Activated CD4-positive, CD25-positive, alpha-beta regulatory T cell treated with anti-CD3 and anti-CD28 coated beads, Interleukin-2, amount 50 U/mL, for 16 hours (primary cell): ENCODE measurements around the gene LRMDA.

ENCODE experiments used
- DNase-seq: peaks from one replicate; pipeline ENCODE4 v3.0.0-alpha.2; 2020; ENCODE audit warnings: low read depth, low spot score

The LRMDA gene

DNA sequence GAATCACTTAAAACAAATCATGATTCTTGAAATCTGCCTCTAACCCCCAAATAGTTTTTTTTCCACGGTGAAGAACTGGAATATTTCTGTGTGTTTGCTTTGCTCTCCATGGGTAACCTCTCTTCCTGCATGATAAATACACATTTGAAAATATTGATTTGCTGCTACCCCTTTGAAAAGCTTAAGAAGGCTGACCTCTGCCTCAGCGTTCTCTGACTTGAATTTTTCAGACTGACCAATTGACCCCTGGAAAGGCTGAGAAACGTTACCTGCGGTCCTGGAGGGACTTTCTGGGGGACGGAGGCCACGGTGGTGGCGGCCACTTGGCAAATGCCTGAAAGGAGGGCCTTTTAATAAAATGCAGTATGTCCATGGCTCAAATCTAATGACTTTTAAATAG is 520.2 kb downstream of the LRMDA start:
- no peak for DNase-seq

DNA sequence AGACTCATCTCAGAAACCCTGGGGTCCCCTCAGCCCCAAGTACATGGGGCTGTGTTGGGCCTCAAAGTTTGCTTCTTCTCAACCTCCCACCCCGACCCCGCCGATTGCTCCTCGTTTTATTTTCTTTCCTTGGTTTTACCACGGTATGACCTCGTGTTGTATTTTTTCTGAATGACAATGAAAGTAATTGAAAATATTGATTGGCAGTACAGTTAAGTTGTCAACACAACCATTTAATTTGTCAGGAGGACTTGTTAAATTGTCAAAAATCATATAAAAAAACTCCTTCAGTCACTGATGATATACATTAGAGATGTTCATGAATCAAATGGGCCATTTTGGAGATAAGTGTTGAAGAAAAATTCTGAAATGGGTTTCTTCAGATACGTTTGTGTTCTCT is 520.7 kb downstream of the LRMDA start:
- DNase-seq = no peak

DNA sequence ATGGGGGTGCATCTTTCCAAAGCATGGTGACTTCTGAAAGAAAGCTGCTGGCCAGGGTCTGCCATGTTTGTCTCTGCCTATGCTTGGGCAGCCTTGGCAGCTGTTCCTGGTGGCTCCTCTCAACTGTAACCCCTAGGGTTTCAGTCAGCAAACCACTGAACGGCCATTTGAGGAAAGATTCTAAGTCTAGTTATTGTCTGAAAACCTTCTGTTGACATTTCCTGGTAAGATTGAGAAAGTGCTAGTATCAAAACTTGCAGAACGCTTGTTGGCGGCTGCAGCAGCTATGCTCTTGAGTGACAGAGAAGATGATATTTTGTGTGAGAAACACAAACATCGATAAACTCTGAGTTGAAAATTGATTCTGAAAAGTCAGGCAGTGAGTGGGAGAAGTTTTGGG is 523.1 kb downstream of the LRMDA start:
- DNase-seq = no peak

DNA sequence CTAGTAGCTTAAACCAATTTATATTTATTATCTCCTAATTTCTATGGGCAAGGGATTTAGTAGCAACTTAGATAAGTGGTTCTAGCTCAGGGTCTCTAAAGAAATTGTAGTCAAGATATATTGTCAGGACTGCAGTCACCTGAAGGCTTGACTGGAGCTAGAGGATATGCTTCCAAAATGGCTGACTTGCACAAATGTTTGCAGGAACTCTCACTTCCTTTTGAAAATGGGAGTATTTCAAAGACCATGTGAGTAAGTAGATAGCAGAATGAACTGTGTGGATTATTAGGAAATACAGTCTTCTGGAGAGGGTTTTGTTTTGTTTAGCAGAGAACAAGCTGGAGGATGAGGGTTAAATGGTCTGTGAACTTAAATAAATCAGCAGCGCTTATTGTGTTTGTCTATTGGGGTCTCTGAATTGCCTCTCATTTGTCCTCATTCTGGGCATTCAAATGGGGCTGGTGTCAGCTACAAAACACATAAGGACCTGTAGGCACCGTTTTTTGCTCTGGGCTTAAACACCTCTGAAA is 524.6 kb downstream of the LRMDA start:
- DNase-seq = no peak

DNA sequence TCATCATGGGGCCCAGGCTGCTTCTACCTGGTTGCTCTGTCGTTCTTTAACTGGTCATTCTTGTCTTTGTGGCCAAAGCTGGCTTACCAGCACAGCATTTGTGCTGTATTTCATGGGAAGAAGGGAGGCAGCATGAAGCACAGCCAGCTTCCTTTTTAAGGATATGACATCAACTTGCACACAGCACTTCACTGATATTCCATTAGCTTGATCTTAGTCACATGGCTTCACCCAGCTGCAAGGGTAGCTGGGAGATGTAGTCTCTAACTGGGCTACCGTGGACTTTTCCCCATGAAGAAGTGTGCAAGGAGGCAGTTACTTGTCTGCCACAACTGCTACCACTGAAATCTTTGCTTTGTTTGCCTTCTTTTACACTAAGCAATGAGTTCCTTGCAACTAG is 525.2 kb downstream of the LRMDA start:
- DNase-seq = no peak

DNA sequence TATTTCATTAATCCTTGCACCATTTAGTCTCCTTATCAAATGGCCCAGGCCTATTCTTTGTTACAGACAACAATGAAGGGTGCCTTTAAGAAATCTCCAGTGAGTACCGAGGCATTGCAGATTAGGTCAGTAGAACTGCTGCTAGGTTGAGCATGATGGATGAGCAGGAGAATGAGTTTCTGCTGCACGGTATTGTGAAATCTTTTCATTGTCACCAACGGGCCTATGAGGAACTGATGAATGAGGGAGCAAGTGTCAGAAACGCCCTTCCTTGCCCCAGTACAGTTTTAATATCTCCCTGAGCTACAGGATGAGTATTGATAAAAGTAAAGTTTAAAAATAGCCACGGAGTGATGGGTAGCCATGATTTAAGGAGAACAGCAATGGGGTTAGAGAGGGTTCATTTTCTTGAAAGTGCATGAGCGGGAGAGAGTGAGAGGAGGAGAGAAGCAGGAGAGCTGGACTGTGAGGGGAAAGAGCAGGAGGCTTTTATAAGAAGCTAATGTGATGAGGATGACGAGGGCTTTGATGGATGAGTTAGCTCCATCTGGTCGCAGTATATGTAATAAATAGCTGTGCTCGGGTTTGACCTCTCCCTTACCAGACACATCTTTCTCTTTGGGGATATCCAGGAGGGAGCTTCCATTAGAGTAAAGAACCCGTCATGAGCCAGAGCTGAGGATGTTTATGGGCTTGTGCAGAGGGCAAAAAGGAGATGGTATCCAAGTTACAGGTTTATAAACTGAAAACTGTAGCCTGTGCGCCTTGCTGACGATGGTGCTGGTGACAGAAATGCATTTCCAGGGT is 526.1 kb downstream of the LRMDA start:
- DNase-seq = no peak

DNA sequence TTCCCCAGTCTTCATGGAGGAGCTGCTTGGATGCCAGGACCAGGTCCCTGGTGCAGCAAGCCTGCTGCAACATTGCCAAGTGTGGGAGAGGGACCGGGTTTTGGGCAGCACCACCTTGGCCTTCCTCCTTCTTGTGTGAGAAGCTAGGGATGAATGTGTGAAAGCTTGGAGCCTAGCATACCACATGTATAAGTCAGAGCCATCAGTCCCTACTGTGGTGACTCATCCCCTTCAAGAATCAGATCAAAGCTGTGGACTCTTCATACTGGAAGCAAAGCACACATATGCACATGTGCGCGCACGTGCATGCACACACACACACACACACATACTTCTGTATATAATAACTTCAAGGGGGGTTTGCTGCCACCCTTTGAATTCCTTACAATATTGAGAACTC is 527.8 kb downstream of the LRMDA start:
- DNase-seq = no peak

DNA sequence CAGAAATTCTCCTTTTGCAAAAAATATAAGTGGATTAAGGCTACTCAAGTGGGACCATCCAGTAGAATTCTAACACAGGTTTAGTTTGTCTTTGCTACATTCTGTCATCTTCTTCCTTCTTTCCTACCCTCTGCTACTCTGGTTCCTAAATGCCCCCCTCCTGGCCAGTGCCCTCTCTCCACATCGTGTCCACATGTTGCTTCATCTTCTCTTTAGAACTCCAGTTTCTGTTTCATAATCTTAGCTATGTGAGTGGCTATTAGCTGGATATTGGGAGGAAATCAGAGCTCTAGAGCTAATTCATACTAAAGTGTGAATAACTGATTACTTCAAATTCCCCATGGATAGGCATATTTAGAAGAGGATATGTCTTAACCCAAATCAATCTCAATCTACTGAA is 528.5 kb downstream of the LRMDA start:
- no peak for DNase-seq

DNA sequence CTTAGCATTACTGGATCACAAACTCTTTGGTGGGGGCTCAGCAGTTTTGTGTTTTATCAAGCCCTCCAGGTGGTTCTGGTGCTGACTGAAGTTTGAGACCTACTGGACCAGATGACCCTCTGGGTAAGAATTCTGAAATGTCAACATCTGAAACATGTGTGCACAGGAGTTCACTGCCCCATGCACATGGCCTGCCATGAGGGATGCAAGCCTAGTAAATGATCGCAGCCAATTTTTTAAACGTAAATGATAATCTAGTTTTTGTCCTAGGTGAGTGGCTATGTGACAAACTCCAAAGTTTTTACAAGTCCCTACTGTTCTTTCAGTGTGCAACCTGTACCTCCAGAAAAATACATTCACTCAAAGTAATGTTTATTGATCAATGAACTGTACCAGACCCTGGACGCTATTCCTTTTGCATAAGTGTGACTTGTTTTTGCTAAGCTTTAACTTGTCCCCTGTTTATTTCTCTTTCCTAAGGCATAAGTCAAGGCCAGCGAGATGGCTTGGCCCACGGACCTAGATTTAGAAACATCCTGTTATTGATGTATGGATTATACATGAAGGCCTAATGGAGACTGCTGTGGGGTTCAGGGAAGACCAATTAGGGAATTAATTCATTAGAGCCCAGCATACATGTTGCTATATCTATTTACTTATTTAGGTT is 531.1 kb downstream of the LRMDA start:
- no peak for DNase-seq

DNA sequence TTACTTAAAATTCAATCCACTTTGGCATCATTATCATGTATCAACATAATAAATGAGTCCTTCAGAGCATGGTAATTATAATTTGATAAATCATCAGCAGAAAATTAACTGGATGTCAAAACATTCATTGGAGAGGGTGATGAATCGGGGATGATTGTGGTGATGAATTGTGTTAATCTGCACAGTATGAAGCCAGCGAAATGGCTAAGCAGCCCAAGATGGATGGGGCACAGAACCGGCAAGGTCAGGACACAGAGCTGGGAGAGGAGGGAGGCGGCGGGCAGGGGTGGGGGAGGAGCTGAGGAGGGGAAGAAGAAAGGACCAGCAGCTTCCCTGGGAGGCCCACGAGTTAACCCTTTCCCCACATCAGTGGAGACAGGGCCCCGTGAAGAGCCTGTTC is 536.1 kb downstream of the LRMDA start:
- no peak for DNase-seq

DNA sequence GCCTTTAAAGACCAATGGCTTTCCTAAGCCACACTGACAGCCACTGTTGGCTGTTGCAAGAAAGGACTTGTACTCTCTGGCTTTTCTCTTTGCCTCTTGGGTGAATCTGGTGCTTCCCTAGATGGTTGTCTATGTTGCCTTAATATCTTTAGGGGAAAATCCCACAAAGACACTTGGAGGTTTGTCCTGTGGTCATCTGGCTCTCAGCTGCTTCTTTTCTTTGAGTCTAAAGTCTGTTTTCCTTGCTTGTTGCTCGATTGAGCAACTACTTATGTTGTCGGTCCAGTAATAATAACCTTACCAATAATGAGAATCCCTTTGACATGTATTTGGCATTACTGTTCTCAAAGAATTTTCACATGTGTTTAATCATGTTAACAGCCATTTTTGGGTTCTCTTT is 537.6 kb downstream of the LRMDA start:
- DNase-seq = no peak

DNA sequence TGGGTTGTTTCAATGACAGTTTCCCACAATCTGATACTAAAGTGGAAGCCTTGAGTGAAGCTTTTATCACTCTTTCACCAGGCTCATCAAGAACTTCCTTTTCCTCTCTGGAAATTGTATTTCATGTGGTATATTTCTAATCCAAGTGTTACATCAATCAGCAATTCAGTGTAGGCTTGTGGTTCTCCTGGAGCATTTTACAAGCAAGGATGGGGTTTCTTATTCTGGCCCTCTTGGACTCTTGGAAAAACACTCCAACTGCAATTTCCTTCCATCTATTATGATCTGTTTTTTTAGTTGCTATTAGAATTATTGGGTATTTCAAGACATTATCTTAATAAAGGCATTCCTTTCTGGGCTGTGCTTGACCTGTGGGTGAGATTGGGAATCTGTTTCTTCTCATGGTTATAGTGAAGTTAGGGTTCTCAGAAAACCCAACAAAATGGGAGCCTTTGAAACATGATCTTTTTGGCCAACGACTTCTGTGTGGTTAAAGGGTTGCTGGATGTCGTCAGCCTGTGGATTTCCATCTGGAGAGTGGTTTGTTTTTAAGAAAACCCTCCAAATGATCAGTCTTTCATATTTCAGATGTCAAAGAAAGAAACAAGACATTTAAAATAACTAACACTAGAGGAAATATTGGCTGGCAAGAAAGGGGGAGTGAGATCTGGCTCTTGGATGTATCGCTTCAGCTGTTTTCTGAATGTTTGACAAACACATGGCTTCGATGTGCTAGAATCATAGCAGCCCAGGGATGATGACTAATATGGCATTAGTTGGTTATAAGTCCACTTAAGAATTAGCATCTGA is 540.2 kb downstream of the LRMDA start:
- DNase-seq = no peak

DNA sequence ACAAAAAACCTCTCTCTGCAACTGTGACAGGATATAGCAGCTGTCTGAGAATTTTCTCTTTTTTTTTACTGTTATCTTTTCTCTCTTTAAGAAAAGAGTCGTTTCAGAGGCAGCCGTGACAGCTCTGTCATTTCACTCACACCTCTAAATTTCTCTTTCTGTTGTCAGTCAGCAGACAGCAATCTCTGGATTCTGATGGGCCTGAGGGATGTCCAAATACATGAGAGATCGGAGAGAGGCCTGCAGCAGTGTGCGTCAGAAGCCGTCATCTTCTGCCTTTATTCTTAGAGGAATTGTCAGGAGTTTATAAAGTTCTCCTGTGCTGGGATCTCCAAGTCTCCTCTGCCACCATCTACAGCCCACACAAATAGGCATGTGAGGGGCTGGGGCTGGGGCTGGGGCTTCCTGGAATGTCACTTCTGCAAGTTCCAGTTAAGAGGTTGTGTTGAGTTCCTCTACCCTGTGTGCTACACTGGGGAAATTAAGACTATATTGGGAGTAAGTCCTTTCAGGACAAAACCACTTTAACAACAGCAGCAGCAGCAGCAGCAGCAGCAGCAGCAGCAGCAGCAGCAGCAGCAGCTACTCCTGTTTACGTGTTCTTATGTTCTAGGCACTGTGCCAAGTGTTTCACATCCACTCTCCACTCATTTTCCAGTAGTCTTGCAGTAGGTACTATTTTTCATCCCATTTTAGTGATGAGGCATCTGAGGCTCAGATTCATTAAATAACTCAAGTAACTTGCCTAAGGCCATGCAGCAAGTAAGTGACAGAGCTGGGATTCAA is 541.3 kb downstream of the LRMDA start:
- no peak for DNase-seq

DNA sequence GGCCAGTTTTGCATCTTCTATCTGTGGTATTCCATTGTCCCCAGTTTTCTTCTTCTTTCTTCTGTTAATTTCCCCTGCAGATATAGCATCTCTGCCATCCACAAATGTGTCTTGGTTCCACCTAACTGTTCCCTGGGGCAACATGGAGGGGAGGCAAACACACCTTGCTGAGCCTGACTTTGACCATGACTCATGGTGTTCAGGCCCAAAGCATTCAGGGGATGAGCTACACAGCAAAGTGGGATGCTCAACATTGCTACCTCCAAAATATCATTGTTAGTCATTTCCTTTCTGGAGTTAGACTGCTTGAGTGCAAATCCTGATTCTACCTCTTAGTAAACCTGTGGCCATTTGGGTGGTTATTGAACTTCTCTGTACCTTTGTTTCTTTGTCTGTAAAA is 542.7 kb downstream of the LRMDA start:
- no peak for DNase-seq

DNA sequence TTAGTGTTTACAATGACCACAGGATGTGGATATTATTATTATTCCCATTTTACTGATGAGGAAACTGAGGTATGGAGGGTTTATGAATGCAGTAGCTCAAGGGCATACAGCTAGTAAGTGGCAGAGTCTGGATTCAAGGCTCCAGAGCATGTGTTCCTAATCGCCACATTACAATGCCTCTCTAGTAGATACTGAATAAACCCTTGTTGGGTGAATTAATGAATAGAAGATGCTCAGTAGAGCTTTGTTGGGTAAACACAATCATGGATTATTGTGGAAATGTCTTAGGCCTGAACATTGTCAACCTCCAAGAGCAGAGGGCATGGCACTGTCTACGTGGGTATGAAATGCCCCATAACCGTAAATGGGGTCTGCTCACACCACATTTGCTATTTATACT is 545.3 kb downstream of the LRMDA start:
- no peak for DNase-seq

DNA sequence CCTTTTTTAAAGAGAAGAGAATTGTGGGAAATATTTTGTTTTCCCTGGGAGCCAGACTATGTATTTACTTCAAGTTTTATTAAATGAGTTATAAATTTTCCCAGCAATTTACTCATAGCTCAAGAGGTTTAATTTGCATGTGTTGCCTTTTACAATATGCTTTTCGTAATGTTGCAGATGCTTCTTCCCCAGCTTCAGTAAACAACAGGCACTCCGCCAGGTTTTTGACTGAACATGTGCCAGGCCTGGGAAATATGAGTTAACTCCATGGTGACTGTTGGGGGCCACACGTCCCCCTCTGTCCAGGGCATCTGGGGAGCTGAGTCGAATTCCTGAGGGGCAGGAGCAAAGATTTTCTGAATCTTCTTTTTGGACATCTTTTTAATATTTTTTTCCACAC is 545.7 kb downstream of the LRMDA start:
- no peak for DNase-seq

DNA sequence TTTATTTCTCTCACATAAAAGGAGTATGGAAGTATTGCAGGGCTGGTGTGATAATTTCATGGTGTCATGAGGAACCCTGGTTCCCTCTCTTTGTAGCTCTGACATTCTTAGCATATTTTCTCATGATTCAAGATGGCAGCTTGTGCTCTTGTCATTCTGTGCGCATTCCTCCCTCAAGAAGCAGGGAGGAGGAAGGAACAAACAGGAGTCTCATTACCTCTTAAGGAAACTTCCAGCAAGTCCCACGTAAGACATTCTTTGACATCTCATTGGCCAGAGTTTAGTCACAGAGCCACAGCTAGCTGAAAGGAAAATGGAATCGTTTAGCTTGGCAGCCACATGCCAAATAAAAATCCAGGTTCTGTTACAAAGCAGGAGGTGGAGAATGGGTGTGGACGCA is 546.8 kb downstream of the LRMDA start:
- DNase-seq = no peak

DNA sequence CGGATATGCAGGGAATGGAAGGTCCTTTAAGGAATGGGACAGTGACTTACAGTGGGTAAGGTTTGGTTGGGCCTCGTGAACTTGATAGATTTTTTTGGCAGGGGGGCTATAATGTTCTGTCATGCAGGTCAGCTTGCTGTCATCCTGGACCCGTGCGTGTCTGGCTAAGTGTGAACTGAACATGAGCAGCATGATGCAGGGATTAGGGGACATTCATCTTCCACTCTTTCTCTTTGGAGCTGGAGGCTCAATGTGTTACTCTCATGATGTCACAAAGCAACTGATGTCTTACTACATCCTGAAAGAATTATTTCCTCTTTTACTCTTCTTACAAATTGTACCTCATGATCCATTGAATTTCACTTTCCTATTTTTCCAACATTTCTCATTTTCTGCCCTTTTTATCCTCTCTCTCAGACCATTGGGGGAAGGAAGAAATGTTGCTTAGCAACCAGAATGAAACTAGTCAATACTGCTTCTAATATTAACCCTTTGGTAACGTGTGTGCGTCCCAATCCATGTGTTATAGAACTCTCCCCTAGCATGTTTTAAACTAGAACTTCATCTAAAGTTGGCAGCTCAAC is 549.1 kb downstream of the LRMDA start:
- DNase-seq = no peak

DNA sequence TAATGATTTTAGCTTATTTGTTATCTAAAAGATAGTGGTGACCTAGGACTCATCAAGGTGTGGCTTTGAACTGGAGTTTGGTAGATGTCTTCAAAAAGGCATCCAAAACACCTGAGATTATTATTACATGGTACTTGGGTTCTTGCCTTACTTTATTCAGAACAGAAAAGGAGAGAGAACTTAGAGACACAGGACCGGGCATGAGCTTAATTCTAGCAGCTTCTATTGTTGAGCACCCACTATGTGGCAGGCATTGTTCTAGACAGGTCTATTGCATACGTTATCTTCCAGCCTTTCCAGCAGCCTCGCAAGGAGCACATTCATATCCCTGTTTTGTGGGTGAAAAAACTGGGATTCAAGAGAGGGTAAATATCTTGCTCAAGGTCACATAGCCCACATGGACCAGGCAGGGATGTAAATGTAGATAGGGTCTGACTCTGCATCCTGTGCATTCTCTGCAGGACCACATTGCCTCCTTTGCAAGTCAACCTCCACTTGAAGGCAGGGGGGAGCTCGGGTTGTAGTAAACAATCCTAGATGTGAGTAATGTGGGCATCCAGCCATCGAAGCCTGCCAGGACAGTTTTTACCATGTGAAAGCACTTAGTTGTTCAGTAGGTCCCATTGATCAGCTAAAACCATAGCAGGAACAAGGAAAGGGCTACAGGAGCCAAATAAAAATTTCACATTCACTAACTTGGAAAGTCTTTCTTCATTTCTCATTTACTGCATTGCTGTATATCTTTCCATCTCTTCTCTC is 551.4 kb downstream of the LRMDA start:
- no peak for DNase-seq

DNA sequence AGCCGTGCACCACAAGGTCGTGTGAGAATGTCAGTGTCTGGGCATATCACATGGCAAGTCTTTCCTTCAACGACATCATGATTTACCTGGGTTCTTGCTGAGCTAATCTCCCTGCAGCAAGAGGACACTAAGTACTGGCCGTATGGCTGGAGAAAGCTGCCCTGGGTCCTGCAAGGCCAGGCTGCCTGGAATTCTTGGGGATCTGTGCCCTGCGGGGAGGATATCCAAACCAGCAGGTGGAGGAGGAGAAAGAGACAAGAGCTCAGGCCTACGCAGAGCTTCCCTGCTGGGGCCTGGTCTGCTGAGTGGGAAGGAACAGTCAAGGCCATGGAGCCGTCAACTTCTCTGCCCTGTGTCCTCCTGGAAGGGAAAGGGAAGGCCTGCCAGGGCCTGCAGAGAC is 552.6 kb downstream of the LRMDA start:
- no peak for DNase-seq
